ENCODE results near the gene RNF213. TPM values are rescaled to one million over a fixed set of nuclear protein-coding genes. Genes with fewer than 3 reads are reported as not detected.
"Not testable (repeated sequence)": the region's sequence is repeated elsewhere in the genome, so short reads cannot be mapped to it uniquely, and the experiment has no call there.

RNF213 gene
- total RNA-seq, 3 donors from 2014 or later, result 205 to 289 (median 262) TPM

- no peak overlapping the region for H3K4me3 Mint-ChIP-seq
Observed at GRCh38 chr17:80253631-80254395, 6.8 kb upstream of the RNF213 start.

DNA sequence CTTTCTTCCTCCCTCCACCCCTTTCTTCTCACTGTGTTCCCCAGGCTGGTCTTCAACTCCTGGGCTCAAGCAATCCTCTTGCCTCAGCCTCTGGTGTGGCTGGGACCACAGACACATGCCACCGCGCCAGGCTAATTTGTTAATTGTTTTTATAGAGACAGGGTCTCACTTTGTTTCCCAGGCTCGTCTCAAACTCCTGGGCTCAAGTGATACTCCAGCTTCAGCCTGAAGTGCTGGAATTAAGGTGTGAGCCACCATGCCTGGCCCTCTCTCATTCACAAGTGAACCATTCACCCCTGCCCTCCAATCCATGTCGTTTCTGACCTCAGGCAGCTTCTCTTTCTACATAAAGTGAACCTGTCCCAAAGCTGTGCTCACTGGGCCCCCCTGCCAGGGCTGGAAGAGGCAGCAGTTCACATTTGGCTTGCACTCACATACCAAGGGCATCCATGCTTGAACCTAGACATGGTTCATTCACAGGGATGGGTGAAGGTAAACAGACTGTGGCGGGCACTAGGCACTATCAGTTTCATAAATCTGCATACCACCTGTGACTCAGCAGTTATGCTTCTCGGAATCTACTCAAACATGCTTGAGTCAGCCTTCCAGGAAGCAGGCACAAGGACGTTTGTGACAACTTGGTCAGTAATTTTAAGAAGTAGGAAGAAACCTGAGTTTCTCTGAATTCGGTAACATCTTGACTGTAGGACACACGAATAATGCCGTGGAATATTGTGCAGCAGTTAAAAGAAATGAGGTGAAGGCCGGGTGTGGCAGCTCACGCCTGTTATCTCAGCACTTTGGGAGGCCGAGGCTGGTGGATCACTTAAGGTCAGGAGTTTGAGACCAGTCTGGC lies 6.0 kb upstream of the RNF213 start:
- ATAC-seq (peak; percentile 67 to 71), DNase-seq (peak; percentile 59)
- H3K4me1 Mint-ChIP-seq (ENCODE audit: low read depth), result peaks cover 64% of the 10 kb centered on the region
- no peaks in the 10 kb centered on the region for H3K27me3 Mint-ChIP-seq (ENCODE audit: low read depth)
- H3K36me3 Mint-ChIP-seq (ENCODE audit: insufficient read depth), result peaks cover 2% of the 10 kb centered on the region
- no peaks in the 10 kb centered on the region for H3K9me3 Mint-ChIP-seq
- H3K4me3 Mint-ChIP-seq, result peak overlapping the region; percentile 60

More at GRCh38 chr17:80253631-80254395, 6.8 kb upstream of the RNF213 start:
- H3K9me3 Mint-ChIP-seq, result no peaks in the 10 kb centered on the region
- H3K36me3 Mint-ChIP-seq (ENCODE audit: insufficient read depth), result peaks cover 2% of the 10 kb centered on the region
- peaks cover 56% of the 10 kb centered on the region for H3K4me1 Mint-ChIP-seq (ENCODE audit: low read depth)
- no peaks in the 10 kb centered on the region for H3K27me3 Mint-ChIP-seq (ENCODE audit: low read depth)
- DNase-seq (no peak), ATAC-seq (no peak)

DNA sequence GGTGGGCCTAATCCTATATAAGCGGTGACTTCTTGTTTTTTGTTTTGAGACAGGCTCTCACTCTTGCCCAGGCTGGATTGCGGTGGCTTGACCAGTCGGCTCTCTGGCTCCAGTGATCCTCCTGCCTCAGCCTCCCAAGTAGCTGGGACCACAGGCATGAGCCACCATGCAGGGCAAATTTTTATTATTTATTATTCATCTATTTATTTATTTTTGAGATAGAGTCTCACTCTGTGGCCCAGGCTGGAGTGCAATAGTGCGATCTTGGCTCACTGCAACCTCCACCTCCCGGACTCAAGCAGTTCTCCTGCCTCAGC lies 4.7 kb upstream of the RNF213 start:
- Mint-ChIP-seq H3K4me1 (ENCODE audit: low read depth) (peaks cover 67% of the 10 kb centered on the region), H3K9me3 (no peaks in the 10 kb centered on the region), H3K27me3 (ENCODE audit: low read depth) (no peaks in the 10 kb centered on the region), H3K36me3 (ENCODE audit: insufficient read depth) (peaks cover 2% of the 10 kb centered on the region), H3K4me3 (no peak overlapping the region)
- no peak for DNase-seq
- no peak for ATAC-seq

DNA sequence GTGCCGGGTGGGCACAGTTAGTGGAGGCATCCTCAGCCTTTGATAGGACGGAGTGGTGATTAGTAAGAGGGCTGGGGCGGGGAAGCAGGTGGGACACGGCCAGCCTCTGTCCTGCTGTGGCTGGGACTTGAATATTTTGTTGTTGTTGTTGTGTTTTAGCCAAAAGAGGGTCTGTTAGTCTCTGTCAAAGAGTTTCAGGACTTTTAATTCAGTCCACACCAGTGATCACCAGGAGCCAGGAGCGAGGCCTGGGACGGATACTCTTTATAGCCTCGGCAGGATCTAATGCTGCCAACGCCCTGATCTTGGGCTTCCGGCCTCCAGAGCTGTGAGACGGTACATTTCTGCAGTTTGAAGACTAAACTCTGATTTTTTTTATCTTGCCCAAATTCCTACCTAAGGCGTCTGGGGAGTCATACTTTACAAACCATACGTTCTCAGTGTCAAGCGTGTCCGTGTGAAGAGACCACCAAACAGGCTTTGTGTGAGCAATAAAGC lies 2.9 kb upstream of the RNF213 start:
- ATAC-seq, result no peak
- peaks cover 77% of the 10 kb centered on the region for H3K4me1 Mint-ChIP-seq (ENCODE audit: low read depth)
- H3K27me3 Mint-ChIP-seq (ENCODE audit: low read depth), result no peaks in the 10 kb centered on the region
- no peak for DNase-seq
- peak overlapping the region; percentile 86 for H3K4me3 Mint-ChIP-seq
- no peaks in the 10 kb centered on the region for H3K9me3 Mint-ChIP-seq
- H3K36me3 Mint-ChIP-seq (ENCODE audit: insufficient read depth), result no peaks in the 10 kb centered on the region

DNA sequence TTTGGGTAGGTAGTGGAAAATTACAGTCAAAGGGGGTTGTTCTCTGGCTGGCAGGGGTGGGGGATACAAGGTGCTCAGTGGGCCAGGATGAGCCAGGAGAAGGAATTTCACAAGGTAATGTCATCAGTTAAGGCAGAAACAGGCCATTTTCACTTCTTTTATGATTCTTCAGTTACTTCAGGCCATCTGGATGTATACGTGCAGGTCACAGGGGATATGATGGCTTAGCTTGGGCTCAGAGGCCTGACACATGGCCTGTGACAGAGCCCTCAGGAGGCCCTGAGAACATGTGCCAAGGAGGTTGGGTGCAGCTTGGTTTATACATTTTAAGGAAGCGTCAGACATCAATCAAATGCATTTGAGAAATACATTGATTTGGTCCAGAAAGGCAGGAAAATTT lies 2.4 kb upstream of the RNF213 start:
- H3K36me3 Mint-ChIP-seq (ENCODE audit: insufficient read depth); H3K9me3 Mint-ChIP-seq; ATAC-seq; H3K27me3 Mint-ChIP-seq (ENCODE audit: low read depth); DNase-seq: not testable (repeated sequence)
- peaks cover 77% of the 10 kb centered on the region for H3K4me1 Mint-ChIP-seq (ENCODE audit: low read depth)
- H3K4me3 Mint-ChIP-seq, result peak overlapping the region; percentile 86

GRCh38 chr17:80259457-80260068 lies 1.1 kb upstream of the RNF213 start:
- Mint-ChIP-seq H3K36me3 (ENCODE audit: insufficient read depth) (peaks cover 4% of the 10 kb centered on the region), H3K4me3 (peak overlapping the region; percentile 86), H3K4me1 (ENCODE audit: low read depth) (peaks cover 68% of the 10 kb centered on the region), H3K9me3 (no peaks in the 10 kb centered on the region), H3K27me3 (ENCODE audit: low read depth) (no peaks in the 10 kb centered on the region)
- ATAC-seq, result no peak
- DNase-seq, result no peak

DNA sequence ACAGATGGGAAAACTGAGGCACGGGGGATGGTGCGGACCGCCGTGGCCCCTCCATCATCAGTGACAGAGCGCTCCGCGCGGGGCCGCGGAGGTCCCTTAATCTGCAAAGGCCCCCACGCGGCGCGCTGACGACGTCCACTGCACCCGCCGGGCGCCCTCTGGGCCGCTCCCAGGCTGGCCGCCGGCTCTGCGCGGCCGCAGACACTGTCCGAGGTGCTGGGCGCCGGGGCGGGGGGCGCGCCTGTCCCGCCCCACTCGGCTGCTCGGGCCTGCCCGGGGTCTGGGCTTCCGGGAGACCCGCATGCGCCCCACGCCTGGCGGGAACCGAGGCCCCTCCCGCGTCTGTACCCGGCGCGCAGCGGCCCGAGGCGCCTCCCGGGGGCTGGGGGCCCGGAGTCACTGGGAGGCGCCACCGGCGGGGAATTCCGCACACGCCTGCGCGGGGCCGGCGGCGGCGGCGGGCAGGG lies 550 bp upstream of the RNF213 start:
- H3K4me3 Mint-ChIP-seq, result peak overlapping the region; percentile 86
- peak; percentile 44 to 52 for ATAC-seq
- DNase-seq, result peak; percentile 79
- no peaks in the 10 kb centered on the region for H3K9me3 Mint-ChIP-seq
- peaks cover 7% of the 10 kb centered on the region for H3K36me3 Mint-ChIP-seq (ENCODE audit: insufficient read depth)
- H3K4me1 Mint-ChIP-seq (ENCODE audit: low read depth), result peaks cover 66% of the 10 kb centered on the region
- H3K27me3 Mint-ChIP-seq (ENCODE audit: low read depth), result no peaks in the 10 kb centered on the region

DNA sequence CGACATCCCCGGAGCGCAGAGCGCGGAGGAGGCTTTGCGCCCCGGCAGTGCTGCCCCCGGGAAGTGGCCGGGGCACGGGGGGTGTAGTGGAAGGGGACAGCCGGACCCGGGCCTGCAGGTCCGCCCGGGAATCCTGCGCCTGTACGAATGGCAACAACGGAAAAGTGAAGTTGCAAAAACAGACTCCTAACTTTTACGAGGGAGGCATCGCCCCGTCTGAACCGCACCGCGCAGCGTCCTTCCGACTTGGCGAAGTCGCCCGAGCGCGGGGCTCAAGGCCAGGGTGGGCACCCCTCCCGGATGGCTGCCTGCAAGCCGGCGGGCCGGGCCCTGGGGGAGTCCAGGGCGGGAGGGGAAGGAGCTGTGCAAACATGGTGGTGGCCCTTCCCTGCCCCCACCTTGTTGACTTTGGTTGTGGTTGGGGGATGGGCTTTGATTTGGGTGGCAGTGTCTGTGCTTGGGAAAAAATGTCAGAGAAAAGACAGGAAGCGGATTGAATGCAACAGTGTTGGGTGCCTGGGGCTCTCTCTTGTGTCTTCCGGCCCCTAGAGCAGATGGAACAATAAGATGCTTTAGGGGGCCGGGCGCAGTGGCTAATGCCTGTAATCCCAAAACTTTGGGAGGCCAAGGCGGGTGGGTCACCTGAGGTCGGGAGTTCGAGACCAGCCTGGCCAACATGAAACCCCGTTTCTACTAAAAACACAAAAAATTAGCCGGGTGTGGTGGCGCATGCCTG lies 675 bp downstream of the RNF213 start:
- no peaks in the 10 kb centered on the region for H3K27me3 Mint-ChIP-seq (ENCODE audit: low read depth)
- DNase-seq (peak; percentile 55), ATAC-seq (peak; percentile 1)
- H3K4me1 Mint-ChIP-seq (ENCODE audit: low read depth), result peaks cover 62% of the 10 kb centered on the region
- peaks cover 14% of the 10 kb centered on the region for H3K36me3 Mint-ChIP-seq (ENCODE audit: insufficient read depth)
- no peaks in the 10 kb centered on the region for H3K9me3 Mint-ChIP-seq
- H3K4me3 Mint-ChIP-seq, result peak overlapping the region; percentile 93

- DNase-seq, result no peak
- no peak for ATAC-seq
- Mint-ChIP-seq H3K36me3 (ENCODE audit: insufficient read depth) (peaks cover 14% of the 10 kb centered on the region), H3K27me3 (ENCODE audit: low read depth) (no peaks in the 10 kb centered on the region), H3K4me3 (peak overlapping the region; percentile 93), H3K4me1 (ENCODE audit: low read depth) (peaks cover 61% of the 10 kb centered on the region), H3K9me3 (no peaks in the 10 kb centered on the region)
Observed at GRCh38 chr17:80261895-80262279, 1.2 kb downstream of the RNF213 start.

- ATAC-seq (no peak), DNase-seq (no peak)
- Mint-ChIP-seq H3K27me3 (ENCODE audit: low read depth) (no peaks in the 10 kb centered on the region), H3K36me3 (ENCODE audit: insufficient read depth) (peaks cover 15% of the 10 kb centered on the region), H3K9me3 (no peaks in the 10 kb centered on the region), H3K4me3 (peak overlapping the region; percentile 93), H3K4me1 (ENCODE audit: low read depth) (peaks cover 60% of the 10 kb centered on the region)
Observed at GRCh38 chr17:80262291-80262690, 1.6 kb downstream of the RNF213 start.

GRCh38 chr17:80262775-80263244 lies 2.2 kb downstream of the RNF213 start:
- no peak for DNase-seq
- peaks cover 55% of the 10 kb centered on the region for H3K4me1 Mint-ChIP-seq (ENCODE audit: low read depth)
- ATAC-seq, result no peak
- H3K4me3 Mint-ChIP-seq, result peak overlapping the region; percentile 93
- peaks cover 18% of the 10 kb centered on the region for H3K36me3 Mint-ChIP-seq (ENCODE audit: insufficient read depth)
- H3K9me3 Mint-ChIP-seq, result no peaks in the 10 kb centered on the region
- no peaks in the 10 kb centered on the region for H3K27me3 Mint-ChIP-seq (ENCODE audit: low read depth)

DNA sequence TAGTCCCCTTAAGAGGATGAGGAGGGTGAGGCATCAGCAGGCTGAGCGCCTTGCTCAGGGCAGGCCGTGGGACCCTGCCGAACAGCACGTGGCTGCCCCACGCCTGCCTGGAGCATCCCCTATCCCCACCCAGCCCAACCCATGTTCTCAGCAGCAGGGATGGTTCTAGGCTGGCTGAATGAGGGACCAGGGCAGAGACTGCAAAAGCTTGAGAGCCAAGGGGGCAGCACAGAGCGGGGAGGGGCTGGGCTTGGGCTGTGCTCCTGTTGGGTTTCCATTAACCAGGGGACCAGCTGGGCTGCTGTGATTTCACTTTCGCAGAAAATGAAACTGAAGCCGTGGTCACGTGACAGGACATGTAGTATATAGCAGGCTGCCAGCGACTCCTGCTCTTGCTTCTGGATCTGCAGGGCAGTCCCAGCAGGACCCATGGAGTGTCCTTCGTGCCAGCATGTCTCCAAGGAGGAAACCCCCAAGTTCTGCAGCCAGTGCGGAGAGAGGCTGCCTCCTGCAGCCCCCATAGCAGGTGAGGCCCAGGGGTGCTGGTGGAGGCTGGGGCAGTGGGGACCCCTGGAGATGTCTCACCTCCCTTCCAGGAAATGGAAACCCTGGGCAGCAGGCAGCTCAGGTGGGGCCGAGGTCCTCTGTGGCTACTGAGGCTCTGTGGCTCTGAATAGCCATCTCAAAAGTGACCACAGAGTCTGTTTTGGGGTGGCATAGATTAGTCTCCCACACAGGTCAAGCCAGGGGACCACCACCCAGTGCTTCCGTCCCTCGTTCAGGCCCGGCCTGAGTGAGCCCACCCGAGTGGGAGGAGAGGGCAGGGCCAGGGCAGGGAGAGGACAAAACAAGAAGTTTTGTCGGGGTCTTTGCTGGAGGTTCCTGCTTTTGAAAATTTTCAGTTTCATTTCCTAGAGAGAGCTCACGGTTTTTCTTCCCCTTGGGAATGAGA lies 2.9 kb downstream of the RNF213 start:
- peaks cover 47% of the 10 kb centered on the region for H3K4me1 Mint-ChIP-seq (ENCODE audit: low read depth)
- peak overlapping the region; percentile 93 for H3K4me3 Mint-ChIP-seq
- DNase-seq (peak; percentile 79), ATAC-seq (peak; percentile 23)
- peaks cover 18% of the 10 kb centered on the region for H3K36me3 Mint-ChIP-seq (ENCODE audit: insufficient read depth)
- no peaks in the 10 kb centered on the region for H3K9me3 Mint-ChIP-seq
- no peaks in the 10 kb centered on the region for H3K27me3 Mint-ChIP-seq (ENCODE audit: low read depth)

Data from activated T-cell treated with anti-CD3 and anti-CD28 coated beads, Interleukin-2, amount 50 U/mL, for 4 hours (primary cell).